Mucosa of gallbladder (tissue), 1 donor: Measurements from ENCODE around the gene CDH4. TPM values are rescaled to one million over a fixed set of nuclear protein-coding genes. Genes with fewer than 3 reads are reported as not detected.

Source experiments
- DNase-seq: peaks from one replicate; pipeline ENCODE4 v3.0.0-alpha.2; 2020; ENCODE audit warnings: low spot score
- total RNA-seq: library from RNA; stranded (reverse); gene quantifications from one replicate; pipeline ENCODE4 v1.2.1, GENCODE V29; 2021
- donor health status: DM: no; HTN: no; CAD: no.

Gene CDH4
- total RNA-seq, 1 donor from 2014 or later = 3.5 TPM

DNA sequence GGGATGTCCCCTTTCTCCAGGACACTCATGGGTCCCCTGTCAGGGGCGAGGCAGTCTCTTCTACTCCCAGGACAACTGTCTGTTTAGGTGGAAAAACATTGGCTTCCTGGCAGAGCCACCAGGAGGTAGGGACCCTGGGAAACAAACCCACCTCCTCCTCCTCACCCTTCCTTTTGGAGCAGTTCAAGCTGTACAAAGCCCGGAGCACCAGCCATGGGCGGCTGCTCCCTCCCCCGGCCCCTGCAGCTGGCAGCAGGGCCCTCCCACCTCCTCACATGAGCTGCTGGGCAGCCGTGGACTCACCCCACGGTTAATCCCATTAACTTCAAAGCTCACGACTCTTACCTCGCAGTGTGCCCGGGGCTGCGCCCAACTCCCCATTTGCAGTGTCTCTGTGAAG, 48.6 kb downstream of the CDH4 start:
- no peak for DNase-seq

- no peak for DNase-seq
Measured at GRCh38 chr20:61301711-61302525, 49.9 kb downstream of the CDH4 start.

DNA sequence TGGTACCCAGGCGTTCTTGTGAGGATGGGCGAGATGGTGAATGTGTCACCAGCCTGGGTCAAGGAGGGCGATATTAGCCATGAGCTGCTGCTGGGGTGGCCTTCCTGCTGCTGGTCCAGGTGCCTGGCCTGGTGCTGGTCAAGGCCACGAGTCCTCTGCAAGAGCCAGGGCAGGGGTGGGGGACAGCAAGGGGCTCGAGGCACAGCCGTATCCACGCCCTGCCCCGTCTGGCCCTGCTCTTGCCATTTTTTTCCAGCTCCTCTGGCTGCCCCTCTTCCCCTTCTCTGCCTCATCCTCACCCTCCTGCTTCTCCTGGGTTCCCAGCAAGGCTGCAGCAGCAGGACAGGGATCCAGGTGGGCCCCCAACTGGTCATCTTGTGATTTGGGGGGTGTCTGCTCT, 51.2 kb downstream of the CDH4 start:
- no peak for DNase-seq

DNA sequence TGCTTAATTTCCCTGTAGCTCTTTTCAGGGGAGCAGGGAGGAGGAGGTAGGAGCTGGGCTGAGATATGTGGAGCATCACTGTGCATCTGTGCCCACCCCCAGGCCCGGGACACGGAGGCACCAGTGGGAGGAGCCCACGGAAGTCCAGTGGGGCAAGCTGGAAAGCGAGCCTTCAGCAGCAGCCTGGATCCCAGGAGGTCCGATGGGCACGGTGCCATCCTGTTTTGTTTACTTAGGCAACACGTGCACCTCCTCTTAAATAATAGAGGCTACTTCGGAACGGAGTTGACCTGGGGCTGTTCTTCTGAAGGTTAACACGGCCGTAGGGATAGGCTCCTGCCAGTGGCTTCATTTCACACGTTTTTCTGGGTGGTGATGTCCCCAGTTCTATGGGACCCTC, 51.6 kb downstream of the CDH4 start:
- DNase-seq = peak; percentile 60

DNA sequence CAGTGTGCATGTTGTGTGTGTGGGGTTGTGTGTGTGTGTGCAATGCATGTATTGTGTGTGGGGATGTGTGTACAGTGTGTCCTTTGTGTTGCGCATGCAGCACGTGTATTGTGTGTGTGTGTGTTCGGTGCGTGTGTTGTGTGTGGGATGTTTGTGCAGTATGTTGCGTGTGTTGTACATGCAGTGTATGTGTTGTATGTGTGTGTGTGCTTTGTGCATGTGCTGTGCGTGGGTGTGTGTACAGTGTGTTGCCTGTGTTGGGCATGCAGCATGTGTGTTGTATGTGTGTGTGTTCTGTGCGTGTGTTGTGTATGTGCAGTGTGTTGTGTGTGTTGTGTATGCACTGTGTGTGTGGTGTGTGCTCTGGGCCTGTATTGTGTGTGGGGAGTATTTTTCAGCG, 52.7 kb downstream of the CDH4 start:
- no peak for DNase-seq

DNA sequence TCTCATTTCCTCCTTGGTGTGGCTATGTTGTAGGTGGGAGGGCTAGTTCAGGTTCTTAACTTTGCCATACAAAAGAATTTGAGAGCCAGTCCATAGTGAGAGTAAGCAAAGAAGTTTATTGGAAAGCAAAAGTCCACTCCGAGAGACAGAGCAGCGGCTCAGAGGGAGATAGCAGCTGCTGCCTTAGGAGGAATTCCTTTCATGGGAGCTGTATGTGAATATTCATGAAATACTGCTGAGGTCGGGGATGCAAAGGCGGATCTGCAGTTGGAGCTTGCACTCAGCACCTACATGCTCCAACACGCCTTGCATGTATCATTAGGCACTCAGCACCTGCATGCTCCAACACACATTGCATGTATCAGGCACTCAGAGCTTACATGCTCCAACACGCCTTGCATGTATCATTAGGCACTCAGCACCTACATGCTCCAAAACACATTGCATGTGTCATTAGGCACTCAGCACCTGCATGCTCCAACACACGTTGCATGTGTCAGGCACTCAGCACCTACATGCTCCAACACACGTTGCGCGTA, 54.9 kb downstream of the CDH4 start:
- DNase-seq = no peak

GRCh38 chr20:61307686-61308476, 55.8 kb downstream of the CDH4 start:
- no peak for DNase-seq

DNA sequence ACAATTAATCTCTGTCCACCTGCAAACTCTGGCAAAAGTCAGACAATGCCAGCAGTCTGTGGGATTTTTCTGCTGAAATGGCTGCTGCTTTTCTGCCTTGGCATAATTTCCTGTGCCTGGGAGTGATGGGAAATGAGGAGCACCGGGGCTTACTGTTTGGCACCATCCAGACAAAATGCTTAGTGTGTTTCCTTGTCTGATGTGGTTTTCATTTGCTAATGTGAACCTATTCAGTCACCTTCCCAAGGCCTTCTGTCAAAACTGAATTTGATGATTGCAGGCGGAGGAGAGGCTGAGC, 56.4 kb downstream of the CDH4 start:
- DNase-seq = no peak

DNA sequence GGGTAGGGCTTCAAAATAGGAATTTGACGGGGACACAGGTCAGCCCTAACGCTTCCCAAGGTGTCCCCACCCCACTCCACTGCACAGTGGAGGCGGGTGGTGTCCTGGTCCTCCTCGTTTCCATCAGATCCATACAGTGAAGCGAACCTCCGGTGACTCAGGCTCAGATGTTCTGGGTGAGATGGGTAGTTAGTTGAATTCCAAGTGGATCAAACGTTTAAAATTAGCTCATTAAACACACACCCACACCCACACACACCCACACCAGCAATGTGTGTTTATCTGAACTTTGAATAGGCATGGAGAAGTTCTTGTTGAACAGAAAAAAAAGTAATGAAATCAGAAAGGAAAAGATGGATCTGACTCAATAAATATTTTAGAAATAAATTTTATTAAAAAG, 58.9 kb downstream of the CDH4 start:
- DNase-seq = peak; percentile 55

DNA sequence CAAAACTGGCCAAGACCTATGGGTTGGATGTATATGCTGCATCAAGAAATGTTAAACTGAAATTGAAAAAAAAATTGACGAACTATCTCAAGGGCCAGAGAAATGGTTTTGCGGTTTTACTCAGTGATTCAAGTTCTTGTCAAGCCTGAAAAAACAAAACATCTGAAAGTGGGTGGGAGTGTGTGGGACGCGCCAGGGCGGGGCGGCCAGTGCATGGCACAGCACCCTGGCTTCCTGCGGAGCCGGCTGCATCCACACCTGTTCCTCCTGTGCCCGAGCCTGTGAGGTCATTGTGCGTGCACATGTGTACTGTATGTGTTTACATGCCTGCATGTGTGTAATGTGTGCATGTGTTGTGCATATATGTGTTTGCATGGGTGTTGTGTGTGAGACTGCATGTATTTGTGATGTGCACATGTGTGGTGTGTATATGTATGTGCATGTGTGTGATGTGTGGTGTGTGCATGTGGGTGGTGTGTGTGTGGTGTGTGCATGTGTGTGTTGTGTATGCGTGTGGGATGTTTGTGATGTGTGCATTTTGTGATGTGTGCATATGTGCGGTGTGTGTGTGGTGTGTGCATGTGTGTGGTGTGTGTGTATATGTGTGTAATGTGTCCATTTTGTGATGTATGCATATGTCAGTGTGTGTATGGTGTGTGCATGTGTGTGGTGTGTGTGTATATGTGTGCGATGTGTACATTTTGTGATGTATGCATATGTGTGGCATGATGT, 59.8 kb downstream of the CDH4 start:
- no peak for DNase-seq

- no peak for DNase-seq
Measured at GRCh38 chr20:61312925-61313324, 60.9 kb downstream of the CDH4 start.

- no peak for DNase-seq
Measured at GRCh38 chr20:61313396-61313795, 61.3 kb downstream of the CDH4 start.

DNA sequence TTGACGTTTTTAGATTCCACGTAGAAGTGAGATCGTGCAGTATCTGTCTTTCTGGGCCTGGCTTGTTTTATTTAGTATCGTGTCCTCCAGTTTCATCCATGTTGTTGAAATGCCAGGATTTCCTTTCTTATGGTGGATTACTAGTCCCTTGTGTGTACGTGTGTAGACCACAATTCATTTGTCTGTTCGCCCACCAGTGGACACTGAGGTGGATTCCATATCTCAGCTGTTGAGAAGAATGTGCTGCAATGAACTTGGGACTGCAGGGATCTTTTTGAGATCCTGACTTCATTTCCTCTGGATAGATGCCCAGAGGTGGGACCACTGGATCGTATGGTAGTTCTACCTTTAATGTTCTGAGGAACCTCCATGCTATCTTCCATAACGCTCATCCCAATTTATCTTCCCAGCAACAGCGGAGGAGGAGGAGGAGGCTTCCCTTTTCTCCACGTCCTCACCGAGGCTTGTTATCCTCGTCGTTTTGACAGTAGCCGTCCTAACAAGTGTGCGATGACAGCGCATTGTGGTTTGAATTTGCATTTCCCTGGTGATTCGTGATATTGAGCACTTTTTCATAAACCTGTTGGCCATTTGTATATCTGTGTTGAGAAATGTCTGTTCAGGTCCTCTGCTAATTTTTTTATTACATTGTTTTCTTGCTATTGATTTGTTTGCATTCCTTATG, 62.4 kb downstream of the CDH4 start:
- no peak for DNase-seq

DNA sequence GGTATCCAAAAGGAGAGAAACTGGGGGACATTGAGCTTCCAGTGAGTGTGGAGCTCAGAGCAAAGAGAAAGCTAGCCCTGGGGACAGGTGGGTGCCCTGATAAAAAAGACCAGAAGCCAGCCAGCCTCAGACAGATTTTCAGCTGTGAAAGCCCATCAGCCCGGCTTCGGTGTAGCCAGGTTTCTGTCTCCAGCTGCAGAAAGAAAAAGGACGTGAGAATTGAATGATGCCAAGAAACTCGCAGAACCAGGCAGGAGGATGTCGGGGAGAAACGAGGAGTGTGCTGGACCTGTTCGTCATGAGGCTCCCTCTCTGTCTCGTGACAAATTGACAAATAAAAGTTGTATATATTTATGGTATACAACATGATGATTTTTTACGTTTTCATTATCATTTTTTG, 63.3 kb downstream of the CDH4 start:
- no peak for DNase-seq

GRCh38 chr20:61316346-61316745, 64.3 kb downstream of the CDH4 start:
- DNase-seq = no peak

- DNase-seq = no peak
Measured at GRCh38 chr20:61317966-61318530, 66.0 kb downstream of the CDH4 start.

GRCh38 chr20:61320691-61321425, 68.8 kb downstream of the CDH4 start:
- DNase-seq = no peak

DNA sequence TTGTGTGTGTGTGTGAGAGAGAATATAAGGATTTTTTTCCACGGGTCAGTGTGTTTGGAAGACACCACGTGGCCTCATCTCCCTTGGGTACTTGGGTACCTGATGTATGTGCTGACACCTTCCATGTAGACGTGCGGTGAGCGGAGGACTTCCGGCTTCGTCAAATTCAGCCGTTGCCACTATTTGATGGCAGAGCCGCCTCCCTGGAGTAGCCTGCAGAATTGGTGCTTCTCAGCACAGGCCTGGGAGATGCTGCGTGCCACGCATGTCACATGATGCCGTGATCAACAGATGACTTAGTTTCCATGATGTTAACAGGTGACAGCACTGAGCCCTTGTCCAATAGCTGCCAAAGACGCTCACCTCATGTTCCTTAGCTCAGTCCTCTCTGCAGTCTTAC, 69.4 kb downstream of the CDH4 start:
- no peak for DNase-seq

GRCh38 chr20:61322151-61322865, 70.2 kb downstream of the CDH4 start:
- DNase-seq = no peak

GRCh38 chr20:61324906-61325305, 72.8 kb downstream of the CDH4 start:
- DNase-seq = no peak
